ENCODE results near the gene CRTC3. TPM values are rescaled to one million over a fixed set of nuclear protein-coding genes. Genes with fewer than 3 reads are reported as not detected.

The CRTC3 gene, protein sequence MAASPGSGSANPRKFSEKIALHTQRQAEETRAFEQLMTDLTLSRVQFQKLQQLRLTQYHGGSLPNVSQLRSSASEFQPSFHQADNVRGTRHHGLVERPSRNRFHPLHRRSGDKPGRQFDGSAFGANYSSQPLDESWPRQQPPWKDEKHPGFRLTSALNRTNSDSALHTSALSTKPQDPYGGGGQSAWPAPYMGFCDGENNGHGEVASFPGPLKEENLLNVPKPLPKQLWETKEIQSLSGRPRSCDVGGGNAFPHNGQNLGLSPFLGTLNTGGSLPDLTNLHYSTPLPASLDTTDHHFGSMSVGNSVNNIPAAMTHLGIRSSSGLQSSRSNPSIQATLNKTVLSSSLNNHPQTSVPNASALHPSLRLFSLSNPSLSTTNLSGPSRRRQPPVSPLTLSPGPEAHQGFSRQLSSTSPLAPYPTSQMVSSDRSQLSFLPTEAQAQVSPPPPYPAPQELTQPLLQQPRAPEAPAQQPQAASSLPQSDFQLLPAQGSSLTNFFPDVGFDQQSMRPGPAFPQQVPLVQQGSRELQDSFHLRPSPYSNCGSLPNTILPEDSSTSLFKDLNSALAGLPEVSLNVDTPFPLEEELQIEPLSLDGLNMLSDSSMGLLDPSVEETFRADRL
- 25.9 and 26.4 TPM in 2 replicates for total RNA-seq
- polyA plus RNA-seq = 15.3 and 16.2 TPM in 2 replicates
- polyA plus RNA-seq (2011; cell fraction: cytosol; rRNA removed) = 14.1 and 14.5 TPM in 2 replicates
- 30.1 and 40.1 TPM in 2 replicates for polyA plus RNA-seq (2011; cell fraction: nucleus; rRNA removed)
- polyA plus RNA-seq (2012) = 14.4 and 16.6 TPM in 2 replicates
- polyA minus RNA-seq = 27.5 and 28.1 TPM in 2 replicates
- polyA minus RNA-seq (2011; cell fraction: cytosol; rRNA and poly(A)+ RNA removed) = 55.4 TPM
- polyA minus RNA-seq (2011; cell fraction: nucleus; rRNA and poly(A)+ RNA removed) = 28.9 and 35.4 TPM in 2 replicates
- Bru-seq, nascent RNA = percentile 76 among the genes with signal in this experiment
- percentile 73 among the genes with signal in this experiment for BruChase-seq, experiment 1, labeled RNA remaining after a 6-hour chase
- BruChase-seq, experiment 2, labeled RNA remaining after a 2-hour chase = percentile 78 among the genes with signal in this experiment
- long read RNA-seq, full-length matches to known transcripts = 4 of 25 reads
- long read RNA-seq, partial matches to known transcripts = 6 of 25 reads
- long read RNA-seq, other reads (novel, unspliced or antisense) = 15 of 25 reads

DNA sequence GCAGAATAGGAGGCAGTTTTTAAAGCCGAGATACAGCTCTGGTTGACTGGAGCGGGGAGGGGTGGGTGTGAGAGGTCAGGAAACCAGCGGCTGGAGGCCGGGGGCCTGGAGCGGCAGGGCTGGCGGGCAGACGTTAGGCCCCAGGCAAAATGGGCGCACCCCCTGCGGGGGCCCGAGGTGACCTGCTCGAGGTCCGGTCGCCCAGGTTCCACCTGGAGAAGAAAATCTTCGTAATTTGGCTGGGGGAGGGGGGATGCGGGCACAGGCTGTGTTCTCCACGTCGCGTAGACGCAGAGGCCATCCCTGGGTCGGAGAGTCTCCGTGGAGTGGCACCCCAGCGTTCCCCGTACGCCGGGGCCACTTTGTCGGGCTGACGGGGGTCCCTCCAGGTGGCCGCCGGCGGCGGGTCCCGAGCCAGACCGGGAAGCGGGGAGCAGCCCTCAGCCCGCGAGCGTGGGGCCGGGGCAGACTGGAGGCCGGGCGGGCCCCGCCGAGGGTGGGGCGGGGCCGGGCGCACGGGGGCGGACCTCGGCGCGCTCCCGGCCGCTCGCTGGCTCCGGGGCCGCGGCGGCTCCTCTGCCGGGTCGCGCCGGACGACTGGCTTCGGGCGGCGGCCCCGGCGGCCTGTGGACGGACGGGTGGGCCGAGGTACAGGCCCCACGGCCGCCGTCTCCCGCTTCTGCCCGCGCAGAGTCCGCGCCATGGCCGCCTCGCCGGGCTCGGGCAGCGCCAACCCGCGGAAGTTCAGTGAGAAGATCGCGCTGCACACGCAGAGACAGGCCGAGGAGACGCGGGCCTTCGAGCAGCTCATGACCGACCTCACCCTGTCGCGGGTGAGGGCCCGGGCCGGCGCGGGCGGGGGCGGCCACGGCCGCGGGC lies at the start of gene CRTC3:
CRTC3 (plus strand) TSS at position 553 of the 879 bp plus-strand sequence; CDS start at position 702, 149 bp downstream.
- intact Hi-C loops (cut with micrococcal nuclease) = loop anchor here (5.0 to 10.0 kb wide), 2 partner anchors 43 to 355 kb away; partner anchors contain the start of gene FES
- ChIA-PET CTCF (interaction anchor here (1.0 to 2.5 kb wide), 7 partner anchors 9 to 356 kb away, joined by 3 to 13 read pairs (median 3); no protein-coding TSS in a partner anchor), POLR2A (interaction anchor here (0.7 kb wide), 1 partner anchor 328 kb away, joined by 3 read pairs; no protein-coding TSS in a partner anchor)
- dilution Hi-C loops (cut with MboI; ENCODE audit: extremely low pct_ligation_motif_present, low sequenced_read_pairs) = no loop called here
- DNase-seq (ENCODE audit: low read depth, low spot score) = peak; percentile 49
- peak; percentile 15 for FAIRE-seq
- Histone ChIP-seq H3K27ac (ENCODE audit: insufficient read depth, low read depth, low read length) (peak within 1 kb of the TSS; percentile 50), H3K27me3 (ENCODE audit: control insufficient read depth in 2 of 2, insufficient read depth in 2 of 2, low read length in 2 of 2) (no peaks in the 10 kb centered on the region), H3K36me3 (ENCODE audit: control insufficient read depth in 2 of 2, extremely low read depth in 1 of 2, insufficient read depth in 2 of 2, low read length in 2 of 2) (no peaks in the 10 kb centered on the region), H3K4me2 (ENCODE audit: insufficient read depth, low read length) (peak within 1 kb of the TSS; percentile 69), H2AFZ (ENCODE audit: low read depth, low read length) (peak within 1 kb of the TSS; percentile 86), H3K79me2 (ENCODE audit: control insufficient read depth, insufficient read depth, low read length) (peaks cover 38% of the 10 kb centered on the region), H3K4me3 (replicated peaks in 1 of 3; ENCODE audit: insufficient read depth in 1 of 3, low read depth in 1 of 3, low read length in 3 of 3) (peak within 1 kb of the TSS; percentile 46 to 81 (median 65)), H3K9me3 (replicated peaks; ENCODE audit: control insufficient read depth, insufficient read depth, low read length) (no peaks in the 10 kb centered on the region), H4K20me1 (replicated peaks; ENCODE audit: control insufficient read depth, extremely low read depth, insufficient read depth, low read length) (peaks cover 2% of the 10 kb centered on the region), H3K9me1 (replicated peaks; ENCODE audit: control insufficient read depth, extremely low read depth, insufficient read depth, low read length) (no peaks in the 10 kb centered on the region), H3K4me1 (ENCODE audit: control insufficient read depth, extremely low read depth, insufficient read depth, low read length) (peaks cover 9% of the 10 kb centered on the region), H3K9ac (replicated peaks; ENCODE audit: extremely low read depth, insufficient read depth, low read length) (peak within 1 kb of the TSS; percentile 73)
- TSS peak; percentile 61 for BruUV-seq (replicated peaks)
- TF ChIP-seq POLR2AphosphoS5 (IDR thresholded peaks at IDR 0.05; ENCODE audit: insufficient read depth, low read depth, low read length) (peak; percentile 60), POLR2A (IDR thresholded peaks at IDR 0.05; ENCODE audit: low read depth, low read length) (peak; percentile 74), MYC (IDR thresholded peaks at IDR 0.05; ENCODE audit: low read depth, low read length) (no peak)
- TF ChIP-seq, protein P1, sequence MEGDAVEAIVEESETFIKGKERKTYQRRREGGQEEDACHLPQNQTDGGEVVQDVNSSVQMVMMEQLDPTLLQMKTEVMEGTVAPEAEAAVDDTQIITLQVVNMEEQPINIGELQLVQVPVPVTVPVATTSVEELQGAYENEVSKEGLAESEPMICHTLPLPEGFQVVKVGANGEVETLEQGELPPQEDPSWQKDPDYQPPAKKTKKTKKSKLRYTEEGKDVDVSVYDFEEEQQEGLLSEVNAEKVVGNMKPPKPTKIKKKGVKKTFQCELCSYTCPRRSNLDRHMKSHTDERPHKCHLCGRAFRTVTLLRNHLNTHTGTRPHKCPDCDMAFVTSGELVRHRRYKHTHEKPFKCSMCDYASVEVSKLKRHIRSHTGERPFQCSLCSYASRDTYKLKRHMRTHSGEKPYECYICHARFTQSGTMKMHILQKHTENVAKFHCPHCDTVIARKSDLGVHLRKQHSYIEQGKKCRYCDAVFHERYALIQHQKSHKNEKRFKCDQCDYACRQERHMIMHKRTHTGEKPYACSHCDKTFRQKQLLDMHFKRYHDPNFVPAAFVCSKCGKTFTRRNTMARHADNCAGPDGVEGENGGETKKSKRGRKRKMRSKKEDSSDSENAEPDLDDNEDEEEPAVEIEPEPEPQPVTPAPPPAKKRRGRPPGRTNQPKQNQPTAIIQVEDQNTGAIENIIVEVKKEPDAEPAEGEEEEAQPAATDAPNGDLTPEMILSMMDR (IDR thresholded peaks at IDR 0.05; ENCODE audit: extremely low read depth in 1 of 2, insufficient read depth in 1 of 2, low read depth in 1 of 2, low read length in 2 of 2) = peak in 1 of 2 donors; percentile 11
